GM21619 (cell line): ENCODE measurements around the gene LMX1A.

Experiments
- ATAC-seq: cut with Tn5 transposase; IDR thresholded peaks from one replicate; pipeline ENCODE4 v1.9.1; 2021; ENCODE audit not compliant: unreplicated experiment

LMX1A gene

DNA sequence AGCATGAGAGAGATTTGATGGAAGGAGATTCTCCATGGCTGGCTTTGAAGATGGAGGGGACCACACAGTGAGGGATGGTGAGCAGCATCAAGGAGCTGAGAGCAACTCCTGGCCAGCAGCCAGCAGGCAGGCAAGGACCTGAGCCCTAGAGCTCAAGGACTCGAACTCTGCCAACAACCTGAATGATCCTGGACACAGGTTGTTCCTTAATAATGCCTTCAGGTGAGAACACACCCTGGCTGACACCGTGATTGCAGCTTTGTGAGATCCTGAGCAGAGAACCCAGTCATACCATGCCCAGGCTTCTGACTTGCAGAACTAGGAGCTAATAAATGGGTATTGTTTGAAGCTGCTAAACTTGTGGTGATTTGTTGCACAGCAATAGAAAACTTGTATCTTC, 183.1 kb downstream of the LMX1A start:
- no peak for ATAC-seq

DNA sequence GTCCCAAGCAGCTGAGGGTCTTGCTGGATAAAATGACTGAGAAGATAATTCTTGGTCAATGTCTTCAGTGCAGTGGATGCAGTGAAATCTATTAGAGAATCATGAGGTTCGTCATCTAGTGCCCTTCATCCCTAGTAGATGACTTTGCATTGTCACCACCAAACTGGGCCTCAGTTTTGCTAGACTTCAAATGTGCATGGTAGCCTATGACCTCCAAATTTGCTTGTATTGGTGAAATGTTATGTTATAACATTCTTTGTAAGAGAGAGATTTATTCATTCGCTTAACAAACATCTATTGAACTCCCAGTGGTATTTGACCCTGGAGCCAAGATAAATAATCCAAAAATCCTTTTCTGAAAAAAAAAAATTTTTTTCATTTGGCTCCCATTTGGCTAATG, 183.8 kb downstream of the LMX1A start:
- no peak for ATAC-seq

DNA sequence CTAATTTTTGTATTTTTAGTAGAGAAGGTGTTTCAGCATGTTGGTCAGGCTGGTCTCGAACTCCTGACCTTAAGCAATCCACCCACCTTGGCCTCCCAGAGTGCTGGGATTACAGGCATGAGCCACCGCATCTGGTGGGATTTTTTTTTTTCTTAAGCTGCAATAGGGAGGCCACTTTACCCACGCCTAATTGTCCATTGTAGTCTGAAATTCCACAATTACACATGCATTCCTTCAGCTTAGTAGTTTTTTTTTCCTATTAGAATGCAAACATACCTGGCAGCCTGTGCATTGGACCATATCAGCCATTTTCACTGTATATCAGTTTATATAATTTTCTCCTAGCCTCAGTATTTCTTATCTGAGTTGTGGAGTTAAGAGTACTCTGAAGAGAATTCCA, 186.8 kb downstream of the LMX1A start:
- no peak for ATAC-seq

DNA sequence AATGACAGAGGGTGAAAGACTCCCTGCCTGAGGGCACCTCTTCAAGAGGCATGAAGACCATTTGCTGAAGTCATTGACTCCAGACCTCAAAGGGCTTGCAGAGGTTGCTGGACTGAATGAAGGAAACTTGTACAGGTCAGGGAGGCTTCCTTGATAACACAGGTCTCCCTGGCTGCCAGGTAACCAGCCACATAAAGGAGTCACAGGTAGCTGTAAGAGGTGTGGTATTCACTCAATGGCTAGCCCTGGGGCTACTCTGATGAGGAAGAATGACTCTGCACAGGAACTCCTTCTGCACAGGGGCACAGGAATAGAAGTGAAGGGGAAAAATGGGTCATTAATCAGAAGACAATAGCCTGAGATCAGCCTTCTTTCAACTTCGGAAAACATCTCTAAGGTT, 187.5 kb downstream of the LMX1A start:
- no peak for ATAC-seq

DNA sequence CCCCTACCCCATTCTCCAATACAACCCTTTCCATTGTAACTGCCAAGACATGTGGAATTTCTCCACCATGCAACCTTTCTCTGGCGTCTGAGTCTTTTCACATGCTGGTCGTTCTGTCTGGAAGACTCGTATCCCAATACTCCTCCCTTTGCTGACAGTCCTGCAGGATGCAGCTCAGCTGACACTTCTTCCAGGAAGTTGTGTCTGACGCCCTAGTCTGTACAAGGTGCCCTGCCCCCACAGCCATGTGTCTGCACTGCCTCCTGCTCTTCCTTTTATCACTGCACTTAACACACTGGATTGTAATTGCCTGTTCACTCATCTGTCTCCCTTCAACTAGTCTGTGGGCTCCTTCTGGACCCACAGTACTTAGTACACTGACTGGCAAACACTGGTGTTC, 188.0 kb downstream of the LMX1A start:
- ATAC-seq, result no peak

DNA sequence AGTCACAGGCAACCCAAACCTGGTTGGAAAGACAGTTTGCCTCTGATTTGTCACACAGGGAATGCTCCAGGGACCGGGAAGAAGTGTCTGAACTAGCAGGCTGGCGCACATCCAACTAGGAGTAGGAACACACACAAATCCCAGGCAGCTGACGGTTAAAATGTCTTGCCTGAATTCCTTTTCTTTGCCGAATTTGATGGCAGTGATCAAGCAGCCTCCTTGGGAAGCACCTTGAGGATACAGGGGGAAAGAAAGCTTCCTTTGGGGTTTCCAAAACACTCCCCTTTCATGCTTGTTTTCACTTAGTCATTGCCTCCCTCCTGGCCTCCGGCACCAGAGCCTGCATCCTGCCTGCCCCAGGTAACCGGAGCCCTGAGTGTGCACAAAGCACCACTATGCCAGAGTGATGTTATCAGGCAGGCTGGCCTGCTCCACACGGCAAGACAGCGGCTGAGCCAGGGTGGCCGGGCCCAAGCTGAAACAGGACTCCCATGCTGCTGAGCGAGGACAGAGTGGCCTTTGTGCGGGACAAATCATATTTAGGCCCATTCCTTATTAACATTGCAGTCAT, 193.8 kb downstream of the LMX1A start:
- ATAC-seq, result no peak

DNA sequence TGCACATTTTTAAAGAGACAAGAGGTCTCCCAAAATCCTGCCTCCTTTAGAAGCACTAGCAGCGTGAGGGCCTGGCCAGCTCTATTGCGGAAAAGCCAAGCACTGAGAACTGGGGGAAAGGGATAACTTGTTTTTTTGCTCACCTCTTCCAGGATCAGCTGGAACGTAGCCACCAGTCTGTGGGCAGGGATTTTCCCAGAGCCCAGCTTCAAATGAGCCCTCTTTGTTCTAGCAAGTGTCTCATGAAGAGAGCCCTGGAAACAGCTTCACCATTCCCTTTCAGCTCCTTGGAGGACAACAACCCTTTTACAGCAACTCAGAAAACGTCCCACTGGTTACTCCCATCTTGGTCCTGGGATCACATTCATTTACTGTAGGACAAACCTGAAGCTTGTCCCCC, 195.4 kb downstream of the LMX1A start:
- no peak for ATAC-seq

DNA sequence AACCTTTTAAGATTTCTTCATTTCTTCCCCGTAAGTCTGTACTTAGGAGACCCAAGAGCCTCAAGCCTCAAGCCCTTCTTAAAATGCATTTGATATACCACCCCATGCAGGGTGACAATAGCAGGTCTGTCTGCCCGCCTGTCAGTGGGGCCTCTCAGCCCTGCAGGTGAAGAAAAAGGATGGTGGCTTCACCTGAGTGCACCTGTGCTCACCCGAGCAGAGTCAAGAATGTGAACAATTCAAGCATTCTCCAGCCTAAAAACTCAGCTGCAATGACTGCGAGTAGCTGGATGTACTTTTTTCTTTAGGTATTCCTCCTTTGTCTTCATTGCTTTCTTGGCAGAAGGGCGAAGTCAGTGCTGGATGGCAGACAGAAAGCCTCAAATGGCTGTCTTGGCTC, 203.3 kb downstream of the LMX1A start:
- no peak for ATAC-seq

DNA sequence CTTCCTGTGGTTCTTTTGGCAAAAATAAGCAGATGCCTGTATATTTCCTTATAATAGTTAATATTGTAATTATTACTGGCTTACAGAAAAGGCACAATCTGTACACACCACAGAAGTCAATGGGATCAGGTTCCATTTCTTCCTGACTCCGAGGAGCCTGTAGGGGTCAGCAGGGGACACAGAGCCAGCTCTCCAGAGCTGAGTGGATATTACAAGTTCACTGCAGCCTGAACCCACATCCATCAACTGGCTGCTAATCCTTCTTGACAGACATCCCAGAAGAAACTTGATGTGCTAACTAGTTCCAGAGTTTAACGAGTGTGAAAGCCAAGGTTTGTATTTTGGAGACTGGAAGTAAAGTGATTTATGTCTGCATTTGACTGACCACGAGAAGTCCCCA, 203.8 kb downstream of the LMX1A start:
- no peak for ATAC-seq

DNA sequence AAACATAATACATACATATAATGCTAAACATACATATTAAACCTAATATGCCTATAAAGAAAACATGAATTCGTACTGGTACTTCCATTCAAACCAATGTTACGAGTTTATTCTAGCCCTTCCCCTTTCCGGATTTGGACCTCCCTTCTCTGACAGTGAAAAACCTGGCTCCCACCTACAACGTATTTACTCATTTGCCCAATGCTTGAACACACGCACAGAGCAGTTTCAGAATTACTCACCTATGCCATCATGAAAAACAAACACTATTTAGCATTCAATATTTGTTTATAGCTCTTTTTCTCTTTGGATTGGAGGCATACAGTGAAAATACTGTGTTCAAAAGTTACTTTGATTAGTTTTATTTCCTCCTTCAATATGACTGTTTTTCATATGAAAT, 204.4 kb downstream of the LMX1A start:
- no peak for ATAC-seq
